DOHH2 (cell line): ENCODE data around the gene KIF26B.

Experiments
- CTCF ChIP-seq: fragments of 200-600 bp; sonication (generic); IDR thresholded peaks from one replicate; pipeline ENCODE4 v1.5.1; 2014; ENCODE audit warnings: antibody characterized with exemption, mild to moderate bottlenecking, low read depth, low read length; ENCODE audit not compliant: poor library complexity, severe bottlenecking
- EZH2phosphoT487 ChIP-seq: fragments of 200-600 bp; sonication (generic); IDR thresholded peaks from 2 replicates; pipeline ENCODE4 v1.6.1; 2017; ENCODE audit warnings: borderline replicate concordance, mild to moderate bottlenecking, antibody characterized with exemption, low read length, moderate library complexity, mixed read lengths

DNA sequence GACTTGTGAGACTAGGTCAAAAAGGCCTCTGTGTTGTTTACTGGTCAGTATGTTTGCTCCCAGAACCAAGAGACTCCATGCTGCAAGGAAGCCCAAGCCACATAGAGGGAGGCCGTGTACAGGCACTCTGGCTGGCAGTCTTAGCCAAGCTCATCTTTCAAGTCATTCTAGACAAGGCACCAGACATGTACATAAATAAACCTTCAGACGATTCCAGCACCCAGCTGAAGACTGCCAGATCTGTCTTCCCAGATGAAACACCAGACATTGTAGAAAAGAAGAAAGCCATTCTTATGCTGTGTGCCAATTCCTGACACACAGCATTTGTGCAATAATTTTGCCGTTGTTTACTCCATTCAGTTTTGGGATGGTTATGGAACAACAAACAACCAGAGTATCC lies 595.5 kb downstream of the KIF26B start:
- no peak for TF ChIP-seq CTCF
- TF ChIP-seq EZH2phosphoT487 = no peak
